HG03520 (cell line): ENCODE results near the gene HPS1.

Experiments
- ATAC-seq: cut with Tn5 transposase; IDR thresholded peaks from one replicate; pipeline ENCODE4 v1.9.1; 2021; ENCODE audit warnings: mild to moderate bottlenecking, moderate library complexity; ENCODE audit not compliant: unreplicated experiment

The HPS1 gene

DNA sequence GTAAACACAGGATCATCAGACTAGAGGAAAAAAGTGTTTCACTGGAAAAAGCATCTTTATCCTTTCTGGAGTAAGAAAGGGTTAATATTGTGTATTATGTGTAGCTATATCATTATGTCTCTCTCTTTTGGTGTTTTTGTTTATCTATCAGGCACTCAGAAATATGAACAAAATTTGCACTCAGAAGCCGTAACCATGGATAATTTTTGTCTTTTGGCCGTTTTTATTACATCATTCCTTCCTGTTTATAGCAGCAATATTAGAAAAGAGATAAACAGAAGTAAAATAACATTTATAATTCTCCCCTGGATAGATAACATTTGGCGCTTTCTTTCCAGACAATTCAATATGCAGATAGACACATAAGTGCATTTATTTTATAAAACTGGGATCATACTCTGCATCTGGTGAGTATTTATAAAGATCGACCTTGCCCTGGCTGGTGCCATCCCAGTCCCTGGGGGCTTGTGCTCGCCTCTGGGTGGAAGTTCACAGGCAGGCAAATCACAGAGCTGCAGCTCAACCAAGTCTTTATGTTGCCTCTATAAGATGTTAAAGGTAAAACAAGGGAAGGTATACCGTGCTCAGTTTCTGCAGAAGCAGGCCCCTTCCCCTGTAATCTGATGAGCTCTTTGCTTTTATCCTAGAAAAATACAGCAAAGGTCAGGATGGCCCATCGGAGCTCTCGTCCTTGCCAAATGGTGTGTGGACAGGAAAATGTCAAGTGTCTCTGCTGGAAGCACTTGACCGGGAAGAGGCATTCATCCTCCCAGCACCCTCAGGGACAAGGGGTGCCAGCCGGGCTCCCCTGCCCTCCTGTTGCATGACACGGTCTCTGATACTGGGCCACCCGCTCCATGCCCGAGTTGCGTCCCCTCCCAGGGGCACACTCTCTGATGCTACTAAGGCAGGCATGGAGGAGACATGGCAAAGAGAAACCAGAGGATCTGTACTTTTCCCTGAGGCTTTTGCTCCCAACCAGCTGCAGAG is 75.6 kb downstream of the HPS1 start:
- ATAC-seq = no peak

- no peak for ATAC-seq
Measured at GRCh38 chr10:98369801-98370200, 76.9 kb downstream of the HPS1 start.

DNA sequence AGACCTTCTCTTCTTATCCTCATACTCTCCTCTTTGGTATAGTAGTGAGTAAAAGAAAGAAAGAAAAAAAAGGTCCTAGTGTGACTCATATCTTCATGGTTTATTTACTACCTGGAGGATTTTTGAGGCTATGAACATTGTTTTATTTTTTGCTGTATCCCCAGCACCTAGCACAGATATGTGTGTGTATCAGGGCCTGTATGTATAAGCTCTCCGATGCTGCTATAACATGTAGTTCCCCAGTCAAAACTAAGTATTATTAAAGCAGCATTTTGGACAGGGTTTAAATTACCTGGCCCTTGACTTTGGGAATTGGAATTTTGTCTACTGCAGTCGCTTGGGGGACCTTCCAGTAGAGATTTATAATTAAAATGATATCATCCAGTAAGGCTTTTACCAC is 78.1 kb downstream of the HPS1 start:
- no peak for ATAC-seq

- ATAC-seq = no peak
Measured at GRCh38 chr10:98367604-98368451, 78.9 kb downstream of the HPS1 start.
